HEK293 (cell line): ENCODE data around the gene IGLON5.

Source experiments
- CTCF ChIA-PET: fragments of 350-600 bp; formaldehyde crosslinking; extraction: SDS; loops from one replicate; lab custom pipeline; 2021; ENCODE audit warnings: antibody characterized with exemption; lab: Yijun Ruan, JAX
- POLR2A ChIA-PET: fragments of 300-600 bp; formaldehyde crosslinking; extraction: SDS; loops from one replicate; lab custom pipeline; 2020; ENCODE audit warnings: antibody characterized with exemption, inconsistent platforms; lab: Yijun Ruan, JAX
- H3K27ac ChIP-seq: fragments of 200-500 bp; sonication (Bioruptor generic); 2 replicates; pipeline ENCODE4 v1.5.1; 2014; ENCODE audit warnings: low read depth, low read length, control low read depth, inconsistent platforms; ENCODE audit errors: extremely low read depth
- H3K36me3 ChIP-seq, 2 experiments: fragments of 200-500 bp in 1 of 2; sonication (Bioruptor generic) in 1 of 2; 1 replicate in 1 of 2; 2 replicates in 1 of 2; pipeline ENCODE4 v1.5.1; 2014 to 2017; ENCODE audit warnings: inconsistent platforms in 2 of 2, low read length in 2 of 2; ENCODE audit not compliant: control insufficient read depth in 2 of 2, insufficient read depth in 1 of 2
- H3K4me1 ChIP-seq: fragments of 200-500 bp; sonication (Bioruptor generic); 2 replicates; pipeline ENCODE4 v1.5.1; 2014; ENCODE audit warnings: mild to moderate bottlenecking, low read length, inconsistent platforms; ENCODE audit not compliant: control insufficient read depth, insufficient read depth
- H3K4me3 ChIP-seq: 2 replicates; pipeline ENCODE4 v1.5.1; 2011; ENCODE audit warnings: low read depth, mild to moderate bottlenecking, control low read depth, low read length, moderate library complexity
- H3K9me3 ChIP-seq: fragments of 200-500 bp; sonication (Bioruptor generic); 2 replicates; pipeline ENCODE4 v1.5.1; 2014; ENCODE audit warnings: low read depth, low read length, inconsistent platforms; ENCODE audit not compliant: control insufficient read depth, insufficient read depth
- CTCF ChIP-seq: fragments of 450-650 bp; formaldehyde crosslinking; IDR thresholded peaks from 2 replicates; pipeline ENCODE4 v1.5.1; 2016; ENCODE audit warnings: missing biosample characterization, missing genetic modification characterization
- GLI4 ChIP-seq: fragments of 450-650 bp; formaldehyde crosslinking; IDR thresholded peaks from 2 replicates; pipeline ENCODE4 v1.5.1; 2016; ENCODE audit warnings: missing biosample characterization, missing genetic modification characterization
- OSR2 ChIP-seq: fragments of 450-650 bp; formaldehyde crosslinking; IDR thresholded peaks from 2 replicates; pipeline ENCODE4 v1.5.1; 2016; ENCODE audit warnings: missing biosample characterization, missing genetic modification characterization
- PRDM1 ChIP-seq: fragments of 450-650 bp; formaldehyde crosslinking; IDR thresholded peaks from 2 replicates; pipeline ENCODE4; 2016; ENCODE audit warnings: missing biosample characterization, missing genetic modification characterization
- REST ChIP-seq: fragments of 450-650 bp; formaldehyde crosslinking; IDR thresholded peaks from 2 replicates; pipeline ENCODE4 v1.5.1; 2016; ENCODE audit warnings: missing biosample characterization, missing genetic modification characterization
- SCRT1 ChIP-seq: fragments of 450-650 bp; formaldehyde crosslinking; IDR thresholded peaks from 2 replicates; pipeline ENCODE4 v1.5.1; 2016; ENCODE audit warnings: missing biosample characterization, missing genetic modification characterization, borderline replicate concordance
- YY1 ChIP-seq: fragments of 450-650 bp; formaldehyde crosslinking; IDR thresholded peaks from 2 replicates; pipeline ENCODE4 v1.5.1; 2018; ENCODE audit warnings: missing biosample characterization, missing genetic modification characterization
- YY2 ChIP-seq: fragments of 450-650 bp; formaldehyde crosslinking; IDR thresholded peaks from 2 replicates; pipeline ENCODE4 v1.5.1; 2016; ENCODE audit warnings: missing biosample characterization, missing genetic modification characterization
- ZBTB20 ChIP-seq: fragments of 450-650 bp; formaldehyde crosslinking; IDR thresholded peaks from 2 replicates; pipeline ENCODE4 v1.5.1; 2016; ENCODE audit warnings: missing biosample characterization, missing genetic modification characterization
- ZBTB48 ChIP-seq: fragments of 450-650 bp; formaldehyde crosslinking; IDR thresholded peaks from 2 replicates; pipeline ENCODE4 v1.5.1; 2016; ENCODE audit warnings: missing biosample characterization, missing genetic modification characterization
- ZBTB7A ChIP-seq: fragments of 450-650 bp; formaldehyde crosslinking; IDR thresholded peaks from 2 replicates; pipeline ENCODE4 v1.5.1; 2016; ENCODE audit warnings: low read depth, missing biosample characterization, missing genetic modification characterization
- ZNF18 ChIP-seq: fragments of 450-650 bp; formaldehyde crosslinking; IDR thresholded peaks from 2 replicates; pipeline ENCODE4 v1.5.1; 2016; ENCODE audit warnings: missing biosample characterization, missing genetic modification characterization
- ZNF202 ChIP-seq: fragments of 450-650 bp; formaldehyde crosslinking; IDR thresholded peaks from 2 replicates; pipeline ENCODE4 v1.5.1; 2016; ENCODE audit warnings: missing biosample characterization, missing genetic modification characterization, borderline replicate concordance
- ZNF280D ChIP-seq: fragments of 450-650 bp; formaldehyde crosslinking; IDR thresholded peaks from 2 replicates; pipeline ENCODE4 v1.5.1; 2016; ENCODE audit warnings: missing biosample characterization, missing genetic modification characterization
- ZNF449 ChIP-seq: fragments of 450-650 bp; formaldehyde crosslinking; IDR thresholded peaks from 2 replicates; pipeline ENCODE4 v1.5.1; 2017; ENCODE audit warnings: missing biosample characterization, mild to moderate bottlenecking, missing genetic modification characterization, moderate library complexity
- ZNF558 ChIP-seq: fragments of 450-650 bp; formaldehyde crosslinking; IDR thresholded peaks from 2 replicates; pipeline ENCODE4 v1.5.1; 2016; ENCODE audit warnings: missing biosample characterization, missing genetic modification characterization
- ZSCAN30 ChIP-seq: fragments of 450-650 bp; IDR thresholded peaks from 2 replicates; pipeline ENCODE4 v1.5.1; 2018; ENCODE audit warnings: missing biosample characterization, mild to moderate bottlenecking, missing genetic modification characterization, moderate library complexity
- TF ChIP-seq, protein P1 (sequence below): fragments of 450-650 bp; formaldehyde crosslinking; optimal IDR thresholded peaks from 2 replicates; pipeline ENCODE3; 2016; ENCODE audit warnings: missing biosample characterization, mild to moderate bottlenecking, missing genetic modification characterization
- TF ChIP-seq, protein P2 (sequence below): fragments of 450-650 bp; formaldehyde crosslinking; IDR thresholded peaks from 2 replicates; pipeline ENCODE4 v1.5.1; 2016; ENCODE audit warnings: missing biosample characterization, missing genetic modification characterization

Gene IGLON5

GRCh38 chr19:51365965-51366388 is 54.5 kb downstream of the IGLON5 start, which contains the start of gene ETFB:
TSS of gene ETFB (minus strand) at chr19:51366388. CDS start at chr19:51366326, 62 bp downstream.
- CTCF ChIA-PET = interaction anchor here (0.6 to 1.3 kb wide), 5 partner anchors 16 to 42 kb away, joined by 3 to 6 read pairs (median 5); no protein-coding TSS in a partner anchor
- POLR2A ChIA-PET = interaction anchor here (0.5 to 1.6 kb wide), 6 partner anchors 12 to 205 kb away, joined by 3 to 10 read pairs (median 5); partner anchors contain the start of genes VSIG10L and ZNF175
- H3K4me3 ChIP-seq = peak within 1 kb of the TSS; percentile 77
- H3K36me3 ChIP-seq = no peaks in the 10 kb centered on the region; a peak in 1 of 3 replicates
- no peaks in the 10 kb centered on the region for H3K9me3 ChIP-seq
- peaks cover 10% of the 10 kb centered on the region for H3K4me1 ChIP-seq
- H3K27ac ChIP-seq = peak within 1 kb of the TSS; percentile 85
- TF ChIP-seq ZNF202 (no peak), YY1 (tag by site-specific recombination) (peak; percentile 40; the same call in 1 of the 2 replicates), OSR2 (tag by site-specific recombination) (peak; percentile 16; the same call in 1 of the 2 replicates), ZNF558 (tag by site-specific recombination) (no peak), REST (tag by site-specific recombination) (0 out of 2 replicates have a peak, but pooled peaks have one; percentile 25), CTCF (tag by site-specific recombination) (peak; percentile 3; the same call in 1 of the 2 replicates), ZBTB20 (tag by site-specific recombination) (0 out of 2 replicates have a peak, but pooled peaks have one; percentile 7), ZNF280D (0 out of 2 replicates have a peak, but pooled peaks have one; percentile 36), PRDM1 (peak; percentile 64; the same call in 1 of the 2 replicates), SCRT1 (no peak), ZSCAN30 (peak; percentile 35; the same call in 1 of the 2 replicates), YY2 (tag by site-specific recombination) (peak; percentile 57; the same call in 1 of the 2 replicates), ZBTB48 (tag by site-specific recombination) (peak; percentile 33; the same call in 1 of the 2 replicates), ZNF449 (tag by site-specific recombination) (peak; percentile 76), GLI4 (tag by site-specific recombination) (0 out of 2 replicates have a peak, but pooled peaks have one; percentile 28), ZNF18 (tag by site-specific recombination) (no peak), ZBTB7A (tag by site-specific recombination) (peak; percentile 45; the same call in 1 of the 2 replicates)
- TF ChIP-seq, protein P1, sequence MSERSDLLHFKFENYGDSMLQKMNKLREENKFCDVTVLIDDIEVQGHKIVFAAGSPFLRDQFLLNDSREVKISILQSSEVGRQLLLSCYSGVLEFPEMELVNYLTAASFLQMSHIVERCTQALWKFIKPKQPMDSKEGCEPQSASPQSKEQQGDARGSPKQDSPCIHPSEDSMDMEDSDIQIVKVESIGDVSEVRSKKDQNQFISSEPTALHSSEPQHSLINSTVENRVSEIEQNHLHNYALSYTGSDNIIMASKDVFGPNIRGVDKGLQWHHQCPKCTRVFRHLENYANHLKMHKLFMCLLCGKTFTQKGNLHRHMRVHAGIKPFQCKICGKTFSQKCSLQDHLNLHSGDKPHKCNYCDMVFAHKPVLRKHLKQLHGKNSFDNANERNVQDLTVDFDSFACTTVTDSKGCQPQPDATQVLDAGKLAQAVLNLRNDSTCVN (tag by site-specific recombination) = peak; percentile 63
- TF ChIP-seq, protein P2, sequence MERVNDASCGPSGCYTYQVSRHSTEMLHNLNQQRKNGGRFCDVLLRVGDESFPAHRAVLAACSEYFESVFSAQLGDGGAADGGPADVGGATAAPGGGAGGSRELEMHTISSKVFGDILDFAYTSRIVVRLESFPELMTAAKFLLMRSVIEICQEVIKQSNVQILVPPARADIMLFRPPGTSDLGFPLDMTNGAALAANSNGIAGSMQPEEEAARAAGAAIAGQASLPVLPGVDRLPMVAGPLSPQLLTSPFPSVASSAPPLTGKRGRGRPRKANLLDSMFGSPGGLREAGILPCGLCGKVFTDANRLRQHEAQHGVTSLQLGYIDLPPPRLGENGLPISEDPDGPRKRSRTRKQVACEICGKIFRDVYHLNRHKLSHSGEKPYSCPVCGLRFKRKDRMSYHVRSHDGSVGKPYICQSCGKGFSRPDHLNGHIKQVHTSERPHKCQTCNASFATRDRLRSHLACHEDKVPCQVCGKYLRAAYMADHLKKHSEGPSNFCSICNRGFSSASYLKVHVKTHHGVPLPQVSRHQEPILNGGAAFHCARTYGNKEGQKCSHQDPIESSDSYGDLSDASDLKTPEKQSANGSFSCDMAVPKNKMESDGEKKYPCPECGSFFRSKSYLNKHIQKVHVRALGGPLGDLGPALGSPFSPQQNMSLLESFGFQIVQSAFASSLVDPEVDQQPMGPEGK (tag by site-specific recombination) = peak; percentile 43
